SU-DHL-6 (cell line): Measurements from ENCODE around the gene PIK3R1.

ENCODE experiments used
- CTCF ChIP-seq: fragments of 200-600 bp; sonication (generic); IDR thresholded peaks from one replicate; pipeline ENCODE4 v1.5.1; 2017; ENCODE audit warnings: antibody characterized with exemption, mild to moderate bottlenecking, low read length, moderate library complexity; ENCODE audit not compliant: insufficient read depth, poor library complexity, severe bottlenecking
- EZH2phosphoT487 ChIP-seq: fragments of 200-600 bp; sonication (generic), shearing (Covaris generic); conservative IDR thresholded peaks from 2 replicates; pipeline ENCODE4 v1.6.1; 2018; ENCODE audit warnings: mild to moderate bottlenecking, antibody characterized with exemption, low read length, moderate library complexity, mixed read lengths

DNA sequence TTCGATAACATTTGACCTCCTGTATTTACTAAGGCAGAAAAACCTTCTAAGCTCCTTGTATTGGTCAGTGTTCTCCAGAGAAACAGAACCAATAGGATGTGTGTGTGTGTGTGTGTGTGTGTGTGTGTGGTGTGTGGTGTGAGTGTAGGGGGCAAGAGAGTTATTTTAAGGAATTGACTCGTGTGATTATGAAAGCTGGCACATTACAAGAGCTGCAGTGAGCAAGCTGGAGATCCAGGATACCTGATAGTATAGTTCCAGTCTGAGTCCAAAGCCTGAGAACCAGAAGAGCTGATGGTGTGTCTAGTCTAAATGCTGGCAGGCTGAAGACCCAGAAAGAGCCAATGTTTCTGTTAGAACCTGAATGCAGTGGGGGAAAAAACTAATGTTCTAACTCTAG is 21.2 kb upstream of the PIK3R1 start:
- TF ChIP-seq CTCF (no peak), EZH2phosphoT487 (no peak)
